IPS DF 6.9 (cell line): ENCODE data around the gene PIP5K1C.

ENCODE experiments used
- DNase-seq: peaks from one replicate; pipeline ENCODE4 v3.0.0-alpha.2; 2013; ENCODE audit warnings: low read depth, low spot score
- H3K27ac ChIP-seq: one replicate; pipeline ENCODE4 v1.5.1; 2013; ENCODE audit warnings: low read length, control low read depth
- H3K27me3 ChIP-seq: 2 replicates; pipeline ENCODE4 v1.6.1; 2013; ENCODE audit warnings: mild to moderate bottlenecking, low read length; ENCODE audit not compliant: control insufficient read depth, insufficient read depth
- H3K36me3 ChIP-seq: 2 replicates; pipeline ENCODE4 v1.6.1; 2013; ENCODE audit warnings: low read length; ENCODE audit not compliant: control insufficient read depth, insufficient read depth
- H3K4me1 ChIP-seq: 2 replicates; pipeline ENCODE4 v1.6.1; 2013; ENCODE audit warnings: low read length; ENCODE audit not compliant: control insufficient read depth, insufficient read depth
- H3K4me3 ChIP-seq: 2 replicates; pipeline ENCODE4 v1.5.1; 2013; ENCODE audit warnings: mild to moderate bottlenecking, low read length
- H3K9me3 ChIP-seq: 2 replicates; pipeline ENCODE4 v1.6.1; 2013; ENCODE audit warnings: low read length, inconsistent platforms; ENCODE audit not compliant: control insufficient read depth, insufficient read depth
- WGBS: extraction: QIAGEN DNeasy Blood & Tissue Kit; methylation state at CpG from one replicate; pipeline ENCODE4 v1.1.7; 2013; ENCODE audit warnings: mixed read lengths, missing lambda C conversion rate; ENCODE audit not compliant: insufficient read length, insufficient coverage; 5-methylcytosine and 5-hydroxymethylcytosine counted together

Gene PIP5K1C

DNA sequence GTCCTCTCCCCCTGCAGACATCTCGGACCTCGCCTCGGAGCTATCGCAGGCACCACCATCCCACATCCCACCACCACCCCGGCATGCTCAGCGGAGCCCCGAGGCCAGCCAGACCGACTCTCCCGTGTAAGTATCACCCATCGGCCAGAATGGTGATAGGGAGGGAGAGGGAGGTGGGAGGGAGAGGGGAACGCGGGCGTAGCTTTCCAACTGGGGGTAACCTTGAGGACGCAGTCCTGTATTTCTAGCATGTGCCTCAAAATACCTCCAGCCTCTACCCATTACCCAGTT, 34.0 kb upstream of the PIP5K1C start:
- H3K9me3 ChIP-seq, result no peaks in the 10 kb centered on the region
- H3K4me3 ChIP-seq, result no peak overlapping the region
- H3K27me3 ChIP-seq, result no peaks in the 10 kb centered on the region
- no CpG with 5 or more reads among the region's 14 CpGs for WGBS
- H3K36me3 ChIP-seq, result 0 out of 2 replicates have a peak, but pooled peaks cover 4% of the 10 kb centered on the region
- no peak for DNase-seq
- H3K4me1 ChIP-seq, result no peaks in the 10 kb centered on the region
- H3K27ac ChIP-seq, result no peak overlapping the region

GRCh38 chr19:3733549-3734309, 33.5 kb upstream of the PIP5K1C start:
- Histone ChIP-seq H3K4me3 (no peak overlapping the region), H3K4me1 (no peaks in the 10 kb centered on the region), H3K27ac (no peak overlapping the region), H3K9me3 (no peaks in the 10 kb centered on the region), H3K27me3 (no peaks in the 10 kb centered on the region), H3K36me3 (0 out of 2 replicates have a peak, but pooled peaks cover 4% of the 10 kb centered on the region)
- no CpG with 5 or more reads among the region's 20 CpGs for WGBS
- DNase-seq, result no peak

DNA sequence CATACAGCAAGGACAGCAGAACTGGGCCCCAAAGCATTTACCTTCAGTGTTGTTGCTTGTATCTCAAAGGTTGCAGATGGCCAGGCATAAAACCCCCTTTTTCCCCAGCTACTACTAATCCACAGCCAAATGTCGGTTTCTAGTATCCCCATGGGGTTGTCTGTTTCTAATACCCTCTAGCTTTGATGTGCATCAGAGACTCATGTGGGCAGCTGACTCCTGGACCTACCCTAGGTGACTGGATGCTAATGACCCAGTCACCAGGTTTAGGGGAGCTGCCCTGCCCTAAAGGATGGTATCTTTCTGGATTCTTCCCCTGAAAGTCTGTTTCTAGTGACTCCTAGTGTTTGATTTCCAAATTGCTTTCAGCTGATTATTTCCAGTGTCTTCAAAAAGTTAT, 31.8 kb upstream of the PIP5K1C start:
- no peak for DNase-seq
- no CpG with 5 or more reads among the region's 1 CpG for WGBS
- H3K36me3 ChIP-seq, result 0 out of 2 replicates have a peak, but pooled peaks cover 2% of the 10 kb centered on the region

GRCh38 chr19:3730457-3730958, 30.2 kb upstream of the PIP5K1C start:
- H3K4me1 ChIP-seq, result no peaks in the 10 kb centered on the region
- no CpG with 5 or more reads among the region's 32 CpGs for WGBS

More for the DNA sequence above, 31.8 kb upstream of the PIP5K1C start:
- no peaks in the 10 kb centered on the region for H3K4me1 ChIP-seq
- H3K9me3 ChIP-seq, result no peaks in the 10 kb centered on the region
- no peak overlapping the region for H3K27ac ChIP-seq
- no peak overlapping the region for H3K4me3 ChIP-seq
- no peaks in the 10 kb centered on the region for H3K27me3 ChIP-seq

GRCh38 chr19:3725640-3726310, 25.5 kb upstream of the PIP5K1C start:
- H3K4me1 ChIP-seq, result no peaks in the 10 kb centered on the region
- WGBS, result no CpG with 5 or more reads among the region's 14 CpGs
- H3K9me3 ChIP-seq, result no peaks in the 10 kb centered on the region
- DNase-seq, result no peak
- H3K27me3 ChIP-seq, result no peaks in the 10 kb centered on the region
- H3K4me3 ChIP-seq, result no peak overlapping the region
- no peak overlapping the region for H3K27ac ChIP-seq
- H3K36me3 ChIP-seq, result no peaks in the 10 kb centered on the region

More at GRCh38 chr19:3730457-3730958, 30.2 kb upstream of the PIP5K1C start:
- Histone ChIP-seq H3K27me3 (no peaks in the 10 kb centered on the region), H3K27ac (no peak overlapping the region), H3K9me3 (no peaks in the 10 kb centered on the region), H3K36me3 (no peaks in the 10 kb centered on the region), H3K4me3 (no peak overlapping the region)
- no peak for DNase-seq

DNA sequence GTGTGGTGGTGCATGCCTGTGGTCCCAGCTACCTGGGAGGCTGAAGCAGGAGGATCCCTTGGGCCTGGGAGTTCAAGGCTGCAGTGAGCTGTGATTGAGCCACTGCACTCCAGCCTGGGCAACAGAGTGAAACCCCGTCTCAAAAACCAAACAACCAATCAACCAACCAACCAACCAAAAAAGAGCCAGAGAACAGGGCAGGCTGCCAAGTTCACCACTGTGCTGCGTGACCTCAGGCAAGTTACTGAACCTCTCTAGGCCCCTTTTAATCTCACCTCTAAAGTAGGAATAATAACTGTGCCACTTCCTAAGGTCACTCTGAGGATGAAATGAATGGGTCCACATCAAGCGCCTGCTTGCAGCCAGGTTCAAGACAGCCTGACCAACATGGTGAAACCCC, 24.9 kb upstream of the PIP5K1C start:
- Histone ChIP-seq H3K27ac (no peak overlapping the region), H3K4me3 (no peak overlapping the region), H3K36me3 (no peaks in the 10 kb centered on the region), H3K4me1 (no peaks in the 10 kb centered on the region), H3K27me3 (no peaks in the 10 kb centered on the region), H3K9me3 (no peaks in the 10 kb centered on the region)
- no peak for DNase-seq
- no CpG with 5 or more reads among the region's 3 CpGs for WGBS

GRCh38 chr19:3723883-3724282, 23.6 kb upstream of the PIP5K1C start:
- Histone ChIP-seq H3K4me1 (no peaks in the 10 kb centered on the region), H3K4me3 (no peak overlapping the region)

GRCh38 chr19:3723110-3723488, 22.8 kb upstream of the PIP5K1C start:
- Histone ChIP-seq H3K27ac (no peak overlapping the region), H3K9me3 (no peaks in the 10 kb centered on the region), H3K4me1 (no peaks in the 10 kb centered on the region), H3K27me3 (no peaks in the 10 kb centered on the region), H3K4me3 (no peak overlapping the region), H3K36me3 (no peaks in the 10 kb centered on the region)
- DNase-seq, result no peak
- no CpG with 5 or more reads among the region's 5 CpGs for WGBS

More at GRCh38 chr19:3723883-3724282, 23.6 kb upstream of the PIP5K1C start:
- Histone ChIP-seq H3K9me3 (no peaks in the 10 kb centered on the region), H3K27ac (no peak overlapping the region), H3K27me3 (no peaks in the 10 kb centered on the region), H3K36me3 (no peaks in the 10 kb centered on the region)
- no CpG with 5 or more reads among the region's 8 CpGs for whole genome bisulfite sequencing
- no peak for DNase-seq

GRCh38 chr19:3722443-3723109, 22.3 kb upstream of the PIP5K1C start:
- no CpG with 5 or more reads among the region's 30 CpGs for WGBS
- peak; percentile 61 for DNase-seq
- Histone ChIP-seq H3K4me1 (no peaks in the 10 kb centered on the region), H3K4me3 (peak overlapping the region; percentile 65; the same call in 1 of the 2 replicates), H3K36me3 (no peaks in the 10 kb centered on the region), H3K9me3 (no peaks in the 10 kb centered on the region), H3K27ac (no peak overlapping the region), H3K27me3 (no peaks in the 10 kb centered on the region)

- H3K4me3 ChIP-seq, result peak overlapping the region; percentile 65; the same call in 1 of the 2 replicates
Observed at GRCh38 chr19:3721887-3722442, 21.7 kb upstream of the PIP5K1C start.

More at GRCh38 chr19:3721887-3722442, 21.7 kb upstream of the PIP5K1C start:
- Histone ChIP-seq H3K4me1 (no peaks in the 10 kb centered on the region), H3K9me3 (no peaks in the 10 kb centered on the region), H3K27me3 (no peaks in the 10 kb centered on the region), H3K27ac (no peak overlapping the region), H3K36me3 (no peaks in the 10 kb centered on the region)
- DNase-seq, result no peak
- no CpG with 5 or more reads among the region's 26 CpGs for whole genome bisulfite sequencing
